Aorta (tissue), 5 donors: ENCODE data around the gene ARHGAP10. TPM values are rescaled to one million over a fixed set of nuclear protein-coding genes. Genes with fewer than 3 reads are reported as not detected.

Experiments used
- ATAC-seq: fragments of 200-7000 bp; cut with Tn5 transposase; one replicate; pipeline ENCODE4 v1.9.1; 2022; ENCODE audit warnings: moderate library complexity; ENCODE audit not compliant: low FRiP score
- DNase-seq, 2 donors: peaks; one replicate each; pipeline ENCODE4 v3.0.0-alpha.2; 2020
- H3K27ac ChIP-seq, 2 donors: one replicate each; pipeline ENCODE4 v1.5.1; 2013; ENCODE audit warnings: low read length in 2 of 2, mild to moderate bottlenecking in 2 of 2, moderate library complexity in 2 of 2, control low read depth in 1 of 2, inconsistent platforms in 1 of 2, low read depth in 1 of 2
- H3K27me3 ChIP-seq, 2 donors: one replicate each; pipeline ENCODE4 v1.6.1; 2013; ENCODE audit warnings: control low read depth in 1 of 2, low read length in 1 of 2, mild to moderate bottlenecking in 1 of 2, moderate library complexity in 1 of 2; ENCODE audit not compliant: insufficient read depth in 2 of 2, control insufficient read depth in 1 of 2
- H3K36me3 ChIP-seq, 2 donors: one replicate each; pipeline ENCODE4 v1.6.1; 2013; ENCODE audit warnings: control low read depth in 1 of 2, low read length in 1 of 2, mild to moderate bottlenecking in 1 of 2; ENCODE audit not compliant: insufficient read depth in 2 of 2, control insufficient read depth in 1 of 2
- H3K4me1 ChIP-seq, 2 donors: one replicate each; pipeline ENCODE4 v1.6.1; 2013; ENCODE audit warnings: low read length in 2 of 2, control low read depth in 1 of 2, mild to moderate bottlenecking in 1 of 2, moderate library complexity in 1 of 2; ENCODE audit not compliant: insufficient read depth in 2 of 2, control insufficient read depth in 1 of 2
- H3K4me3 ChIP-seq, 2 donors: one replicate each; pipeline ENCODE4 v1.5.1; 2013; ENCODE audit warnings: low read length in 2 of 2, control low read depth in 1 of 2, mild to moderate bottlenecking in 1 of 2
- H3K9me3 ChIP-seq: one replicate; pipeline ENCODE4 v1.6.1; 2013; ENCODE audit warnings: mild to moderate bottlenecking, low read length; ENCODE audit not compliant: control insufficient read depth
- WGBS, 2 donors: extraction: QIAGEN DNeasy Blood & Tissue Kit; methylation state at CpG; one replicate each; pipeline ENCODE4 v1.1.7; 2013; 5-methylcytosine and 5-hydroxymethylcytosine counted together
- intact Hi-C, 2 donors: fragments of 100-400 bp; cut with DNase I; formaldehyde crosslinking; loops; one replicate each; pipeline versions ENCODE4 v1.14.2 to v1.15.0; 2022
- polyA plus RNA-seq, 2 donors: library from polyadenylated mRNA; stranded (reverse); fragments of 200-250 nt; gene quantifications; one replicate each; pipeline ENCODE4 v1.2.3, GENCODE V29; 2013
- total RNA-seq, 2 donors: library from RNA; stranded (reverse); fragmentation: NEBNext Ultra II Directional; extraction: Animal tissue kit (Norgen Biotek cat#: 25700); gene quantifications; one replicate each; pipeline ENCODE4 v1.2.1, GENCODE V29; 2021
- donor health status: healthy with polysubstance abuse.
- donor health status: Bipolar disorder and iron deficiency.
- donor health status: DM: no; HTN: no; CAD: no.
- donor health status: DM: no; HTN: no; CAD: no.
- donor health status: DM: yes; HTN: yes; CAD: no.

The ARHGAP10 gene
- total and polyA plus RNA-seq, 4 donors, result 47.3 to 94.5 (median 63.5) TPM

- DNase-seq, result no peak
- WGBS, 2 donors, result 61 to 63% methylated on average over 1 of the region's 1 CpG
- Histone ChIP-seq H3K36me3 (no peaks in the 10 kb centered on the region), H3K27me3 (no peaks in the 10 kb centered on the region), H3K9me3 (no peaks in the 10 kb centered on the region), H3K4me1 (no peaks in the 10 kb centered on the region), H3K27ac (no peak overlapping the region), H3K4me3 (no peak overlapping the region)
- intact Hi-C loops, result no loop called here
- ATAC-seq, result no peak
Observed at GRCh38 chr4:147696866-147697265, 35.0 kb upstream of the ARHGAP10 start.

- intact Hi-C loops, result no loop called here
- H3K4me1 ChIP-seq, result no peaks in the 10 kb centered on the region
Observed at GRCh38 chr4:147704846-147705245, 27.0 kb upstream of the ARHGAP10 start.

GRCh38 chr4:147707892-147708672 lies 23.8 kb upstream of the ARHGAP10 start:
- Histone ChIP-seq H3K27me3 (no peaks in the 10 kb centered on the region), H3K36me3 (no peaks in the 10 kb centered on the region), H3K4me1 (no peaks in the 10 kb centered on the region), H3K27ac (no peak overlapping the region), H3K4me3 (no peak overlapping the region), H3K9me3 (no peaks in the 10 kb centered on the region)
- intact Hi-C loops, result loop anchor here (1.0 to 2.0 kb wide), 2 partner anchors 158 to 159 kb away; no protein-coding TSS in a partner anchor
- ATAC-seq (peak; percentile 79), DNase-seq (no peak)
- WGBS, 2 donors, result 23 to 35% methylated on average over 7 of the region's 7 CpGs

More at GRCh38 chr4:147704846-147705245, 27.0 kb upstream of the ARHGAP10 start:
- no peak overlapping the region for H3K4me3 ChIP-seq
- DNase-seq (no peak), ATAC-seq (no peak)
- WGBS, 2 donors, result 67 to 69% methylated on average over 1 of the region's 1 CpG
- H3K9me3 ChIP-seq, result no peaks in the 10 kb centered on the region
- no peak overlapping the region for H3K27ac ChIP-seq
- H3K36me3 ChIP-seq, result no peaks in the 10 kb centered on the region
- H3K27me3 ChIP-seq, result no peaks in the 10 kb centered on the region

- ATAC-seq (no peak), DNase-seq (no peak)
- H3K4me3 ChIP-seq, result no peak overlapping the region
- H3K9me3 ChIP-seq, result no peaks in the 10 kb centered on the region
- intact Hi-C loops, result loop anchor here in 1 of 2 donors (2.0 kb wide), 1 partner anchor 157 kb away; no protein-coding TSS in a partner anchor
- no peaks in the 10 kb centered on the region for H3K36me3 ChIP-seq
- H3K4me1 ChIP-seq, result no peaks in the 10 kb centered on the region
- H3K27me3 ChIP-seq, result no peaks in the 10 kb centered on the region
- H3K27ac ChIP-seq, result no peak overlapping the region
- WGBS, 2 donors, result 96 to 98% methylated on average over 5 of the region's 5 CpGs
Observed at GRCh38 chr4:147709999-147710398, 21.9 kb upstream of the ARHGAP10 start.

- intact Hi-C loops, result no loop called here
- Histone ChIP-seq H3K36me3 (no peaks in the 10 kb centered on the region), H3K27me3 (no peaks in the 10 kb centered on the region), H3K9me3 (no peaks in the 10 kb centered on the region), H3K4me1 (no peaks in the 10 kb centered on the region), H3K4me3 (no peak overlapping the region), H3K27ac (no peak overlapping the region)
- ATAC-seq, result peak; percentile 71
- DNase-seq, result peak; percentile 79 to 81
- WGBS, 2 donors, result 82 to 86% methylated on average over 8 of the region's 8 CpGs
Observed at GRCh38 chr4:147714575-147715401, 17.1 kb upstream of the ARHGAP10 start.

- Histone ChIP-seq H3K36me3 (no peaks in the 10 kb centered on the region), H3K9me3 (no peaks in the 10 kb centered on the region), H3K4me1 (no peaks in the 10 kb centered on the region), H3K4me3 (no peak overlapping the region), H3K27me3 (no peaks in the 10 kb centered on the region), H3K27ac (no peak overlapping the region)
- intact Hi-C loops, result no loop called here
- no peak for DNase-seq
- ATAC-seq, result no peak
- WGBS, 2 donors, result 89 to 95% methylated on average over 1 of the region's 1 CpG
Observed at GRCh38 chr4:147717878-147718277, 14.0 kb upstream of the ARHGAP10 start.

GRCh38 chr4:147723326-147723725 lies 8.6 kb upstream of the ARHGAP10 start:
- DNase-seq (peak in 1 of 2 donors; percentile 61), ATAC-seq (peak; percentile 84)
- H3K36me3 ChIP-seq, result no peaks in the 10 kb centered on the region
- intact Hi-C loops, result no loop called here
- H3K27me3 ChIP-seq, result no peaks in the 10 kb centered on the region
- H3K9me3 ChIP-seq, result no peaks in the 10 kb centered on the region
- WGBS, 2 donors, result 6 to 11% methylated on average over 5 of the region's 5 CpGs
- H3K27ac ChIP-seq, result no peak overlapping the region
- no peaks in the 10 kb centered on the region for H3K4me1 ChIP-seq
- no peak overlapping the region for H3K4me3 ChIP-seq

- Histone ChIP-seq H3K4me3 (no peak overlapping the region), H3K9me3 (no peaks in the 10 kb centered on the region), H3K4me1 (no peaks in the 10 kb centered on the region), H3K36me3 (no peaks in the 10 kb centered on the region), H3K27ac (no peak overlapping the region), H3K27me3 (no peaks in the 10 kb centered on the region)
- ATAC-seq, result no peak
- WGBS, 2 donors, result 93 to 94% methylated on average over 13 of the region's 13 CpGs
- no peak for DNase-seq
- intact Hi-C loops, result loop anchor here in 1 of 2 donors (5.0 kb wide), 1 partner anchor 138 kb away; no protein-coding TSS in a partner anchor
Observed at GRCh38 chr4:147724468-147725201, 7.3 kb upstream of the ARHGAP10 start.
